Germinal center (tissue), 1 donor: Measurements from ENCODE around the gene IL3RA.
"Not testable (repeated sequence)": the region's sequence is repeated elsewhere in the genome, so short reads cannot be mapped to it uniquely, and the experiment has no call there.

ENCODE experiments used
- DNase-seq: peaks from one replicate; pipeline ENCODE4 v3.0.0; 2012; ENCODE audit warnings: mixed read lengths, low spot score

IL3RA gene

GRCh38 chrX:1400049-1400448, 63.5 kb downstream of the IL3RA start:
- DNase-seq = no peak

- no peak for DNase-seq
Observed at GRCh38 chrX:1400742-1401471, 64.3 kb downstream of the IL3RA start.

- no peak for DNase-seq
Observed at GRCh38 chrX:1401611-1402430, 65.2 kb downstream of the IL3RA start.

- DNase-seq = no peak
Observed at GRCh38 chrX:1403228-1403627, 66.6 kb downstream of the IL3RA start.

- DNase-seq = not testable (repeated sequence)
Observed at GRCh38 chrX:1403867-1404266, 67.3 kb downstream of the IL3RA start.

GRCh38 chrX:1405769-1406168, 69.2 kb downstream of the IL3RA start:
- not testable (repeated sequence) for DNase-seq

GRCh38 chrX:1407035-1407434, 70.5 kb downstream of the IL3RA start:
- DNase-seq = no peak

- no peak for DNase-seq
Observed at GRCh38 chrX:1411326-1411725, 74.7 kb downstream of the IL3RA start.

- DNase-seq = no peak
Observed at GRCh38 chrX:1412551-1413161, 76.1 kb downstream of the IL3RA start.

GRCh38 chrX:1416327-1416784, 79.8 kb downstream of the IL3RA start:
- no peak for DNase-seq

- no peak for DNase-seq
Observed at GRCh38 chrX:1416965-1417760, 80.6 kb downstream of the IL3RA start.

GRCh38 chrX:1417921-1418771, 81.6 kb downstream of the IL3RA start:
- DNase-seq = no peak

GRCh38 chrX:1418901-1419544, 82.4 kb downstream of the IL3RA start:
- DNase-seq = no peak

- no peak for DNase-seq
Observed at GRCh38 chrX:1419545-1420355, 83.2 kb downstream of the IL3RA start.

- no peak for DNase-seq
Observed at GRCh38 chrX:1420371-1420770, 83.8 kb downstream of the IL3RA start.

- DNase-seq = no peak
Observed at GRCh38 chrX:1421433-1422134, 85.0 kb downstream of the IL3RA start.

GRCh38 chrX:1422135-1422465, 85.5 kb downstream of the IL3RA start:
- DNase-seq = no peak

GRCh38 chrX:1423215-1423614, 86.6 kb downstream of the IL3RA start:
- no peak for DNase-seq

GRCh38 chrX:1424147-1424851, 87.7 kb downstream of the IL3RA start:
- DNase-seq = no peak
